SU-DHL-6 (cell line): ENCODE measurements around the gene ACTR5.

Source experiments
- CTCF ChIP-seq: fragments of 200-600 bp; sonication (generic); IDR thresholded peaks from one replicate; pipeline ENCODE4 v1.5.1; 2017; ENCODE audit warnings: antibody characterized with exemption, mild to moderate bottlenecking, low read length, moderate library complexity; ENCODE audit not compliant: insufficient read depth, poor library complexity, severe bottlenecking
- EZH2phosphoT487 ChIP-seq: fragments of 200-600 bp; sonication (generic), shearing (Covaris generic); conservative IDR thresholded peaks from 2 replicates; pipeline ENCODE4 v1.6.1; 2018; ENCODE audit warnings: mild to moderate bottlenecking, antibody characterized with exemption, low read length, moderate library complexity, mixed read lengths

DNA sequence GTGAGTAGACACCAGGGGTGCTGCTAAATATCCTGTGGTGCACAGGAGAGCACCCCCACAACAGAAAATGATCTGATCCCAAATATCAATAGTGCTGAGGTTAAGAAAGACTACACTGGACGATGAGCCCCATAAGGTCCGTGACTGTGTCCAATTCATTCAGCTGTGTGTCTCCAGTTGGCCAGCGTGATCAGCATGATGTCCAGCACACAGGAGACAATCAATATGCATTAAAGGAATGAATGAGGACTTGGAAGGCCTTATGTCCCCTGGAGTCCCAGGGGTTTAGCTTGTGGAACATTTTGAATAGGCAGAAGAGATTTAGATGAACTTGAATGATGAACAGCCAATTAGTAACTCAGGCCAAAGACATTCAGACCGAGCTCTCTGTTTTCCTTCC, 63.5 kb downstream of the ACTR5 start:
- TF ChIP-seq CTCF = no peak
- TF ChIP-seq EZH2phosphoT487 = no peak
